IMR-90 (cell line): ENCODE measurements around the gene ANO9. TPM values are rescaled to one million over a fixed set of nuclear protein-coding genes. Genes with fewer than 3 reads are reported as not detected.
A peak's percentile ranks its signal among the peaks of the same experiment; 100 is the strongest.

Experiments used
- ATAC-seq: fragments of 200-7000 bp; cut with Tn5 transposase; 2 replicates; pipeline ENCODE4 v1.9.1; 2020; ENCODE audit warnings: low read depth, mild to moderate bottlenecking, moderate library complexity
- BruUV-seq: library from RNA; stranded (reverse); fragments of 400-500 nt; replicated peaks from 2 replicates; lab custom pipeline; 2021; lab: Mats Ljungman, UMichigan
- CTCF ChIA-PET: fragments of 300-600 bp; formaldehyde crosslinking; extraction: SDS; loops from one replicate; lab custom pipeline; 2021; ENCODE audit warnings: antibody characterized with exemption; lab: Yijun Ruan, JAX
- POLR2A ChIA-PET: fragments of 300-600 bp; sonication (Branson Sonifier 250); formaldehyde crosslinking; loops from one replicate; lab custom pipeline; 2022; ENCODE audit warnings: antibody characterized with exemption; ENCODE audit not compliant: unreplicated experiment; lab: Charles Lee
- DNase-seq: peaks from one replicate; pipeline ENCODE4 v3.0.0; 2013
- H2AFZ ChIP-seq: replicated peaks from 2 replicates; pipeline ENCODE3; 2013; ENCODE audit warnings: low read length, mild to moderate bottlenecking; ENCODE audit not compliant: poor library complexity
- H2AK5ac ChIP-seq: 2 replicates; pipeline ENCODE4 v1.6.1; 2013; ENCODE audit warnings: low read depth, low read length, inconsistent platforms
- H2AK9ac ChIP-seq: replicated peaks from 2 replicates; pipeline ENCODE3; 2013; ENCODE audit warnings: mild to moderate bottlenecking, low read depth, low read length, moderate library complexity; ENCODE audit not compliant: poor library complexity
- H2BK120ac ChIP-seq: 2 replicates; pipeline ENCODE4 v1.6.1; 2013; ENCODE audit warnings: low read depth, low read length, inconsistent platforms
- H2BK15ac ChIP-seq: 3 replicates; pipeline ENCODE4 v1.6.1; 2013; ENCODE audit warnings: low read depth, low read length, inconsistent platforms
- H2BK20ac ChIP-seq: 2 replicates; pipeline ENCODE4 v1.6.1; 2013; ENCODE audit warnings: low read depth, mild to moderate bottlenecking, inconsistent platforms, low read length, moderate library complexity
- H2BK5ac ChIP-seq: 2 replicates; pipeline ENCODE4 v1.6.1; 2013; ENCODE audit warnings: mild to moderate bottlenecking, low read depth, low read length, inconsistent platforms; ENCODE audit not compliant: poor library complexity, severe bottlenecking
- H3K14ac ChIP-seq: replicated peaks from 2 replicates; pipeline ENCODE4 v1.6.1; 2013; ENCODE audit warnings: low read depth, low read length, inconsistent platforms
- H3K18ac ChIP-seq: 2 replicates; pipeline ENCODE4 v1.6.1; 2013; ENCODE audit warnings: low read depth, low read length, control low read depth
- H3K23ac ChIP-seq: 2 replicates; pipeline ENCODE4 v1.6.1; 2013; ENCODE audit warnings: low read depth, low read length, inconsistent platforms
- H3K27ac ChIP-seq: 2 replicates; pipeline ENCODE4 v1.5.1; 2013; ENCODE audit warnings: mild to moderate bottlenecking, control low read depth, low read length; ENCODE audit not compliant: insufficient read depth
- H3K27me3 ChIP-seq: 2 replicates; pipeline ENCODE4 v1.6.1; 2013; ENCODE audit warnings: low read length; ENCODE audit not compliant: control insufficient read depth, insufficient read depth
- H3K36me3 ChIP-seq: 2 replicates; pipeline ENCODE4 v1.6.1; 2013; ENCODE audit warnings: low read length, mixed read lengths; ENCODE audit not compliant: control insufficient read depth, insufficient read depth
- H3K4ac ChIP-seq: 2 replicates; pipeline ENCODE4 v1.6.1; 2013; ENCODE audit warnings: low read depth, low read length, inconsistent platforms
- H3K4me1 ChIP-seq: 2 replicates; pipeline ENCODE4 v1.6.1; 2013; ENCODE audit warnings: low read length, mixed read lengths; ENCODE audit not compliant: control insufficient read depth, insufficient read depth
- H3K4me2 ChIP-seq: 2 replicates; pipeline ENCODE4 v1.6.1; 2013; ENCODE audit warnings: low read depth, mild to moderate bottlenecking, control low read depth, low read length, moderate library complexity
- H3K4me3 ChIP-seq: 2 replicates; pipeline ENCODE4 v1.5.1; 2013; ENCODE audit warnings: low read depth, mild to moderate bottlenecking, control low read depth, low read length, moderate library complexity; ENCODE audit not compliant: insufficient read depth
- H3K56ac ChIP-seq: 2 replicates; pipeline ENCODE4 v1.6.1; 2013; ENCODE audit warnings: low read length, inconsistent platforms; ENCODE audit not compliant: insufficient read depth; ENCODE audit errors: extremely low read depth
- H3K79me1 ChIP-seq, 2 experiments: 2 replicates each; pipeline ENCODE4 v1.6.1; 2013; ENCODE audit warnings: low read length in 2 of 2, inconsistent platforms in 1 of 2, low read depth in 1 of 2
- H3K9ac ChIP-seq: 2 replicates; pipeline ENCODE4 v1.6.1; 2013; ENCODE audit warnings: low read depth, low read length, control low read depth
- H3K9me1 ChIP-seq: 2 replicates; pipeline ENCODE4 v1.6.1; 2013; ENCODE audit warnings: low read length, inconsistent platforms; ENCODE audit not compliant: insufficient read depth
- H3K9me3 ChIP-seq: 2 replicates; pipeline ENCODE4 v1.6.1; 2013; ENCODE audit warnings: low read length; ENCODE audit not compliant: control insufficient read depth, insufficient read depth
- H4K20me1 ChIP-seq: 2 replicates; pipeline ENCODE4 v1.6.1; 2013; ENCODE audit warnings: low read length, inconsistent platforms; ENCODE audit not compliant: insufficient read depth
- H4K5ac ChIP-seq: 2 replicates; pipeline ENCODE4 v1.6.1; 2013; ENCODE audit warnings: mild to moderate bottlenecking, low read depth, low read length, control low read depth
- H4K8ac ChIP-seq, 2 experiments: 2 replicates each; pipeline ENCODE4 v1.6.1; 2013; ENCODE audit warnings: low read depth in 2 of 2, low read length in 2 of 2, control low read depth in 1 of 2, inconsistent platforms in 1 of 2
- H4K91ac ChIP-seq: 2 replicates; pipeline ENCODE4 v1.6.1; 2013; ENCODE audit warnings: low read depth, low read length, inconsistent platforms; ENCODE audit not compliant: insufficient read depth
- MAFK ChIP-seq: IDR thresholded peaks from 2 replicates; pipeline ENCODE4 v1.6.1; 2012; ENCODE audit warnings: low read depth, low read length, improper control_type of control experiment
- WGBS, 2 experiments: methylation state at CpG; one replicate each; pipeline versions ENCODE4 v1.1.5 to v1.1.7; 2013; ENCODE audit warnings: missing lambda C conversion rate in 2 of 2; ENCODE audit not compliant: insufficient read length in 1 of 2; ENCODE audit errors: extremely low coverage in 2 of 2; 5-methylcytosine and 5-hydroxymethylcytosine counted together
- dilution Hi-C: fragments of 300-500 bp; cut with HindIII; formaldehyde crosslinking; loops from one replicate; pipeline ENCODE4 v1.14.3; 2018; ENCODE audit warnings: low sequenced_read_pairs; ENCODE audit not compliant: unreplicated experiment
- in situ Hi-C: fragments of 300-500 bp; cut with MboI; formaldehyde crosslinking; loops from 3 replicates; pipeline ENCODE4 v1.14.3; 2019; ENCODE audit warnings: low sequenced_read_pairs, inconsistent platforms, mixed read lengths
- intact Hi-C: fragments of 100-400 bp; cut with micrococcal nuclease; formaldehyde crosslinking; loops from 2 replicates; pipeline ENCODE4 v1.10.0; 2022
- polyA plus RNA-seq, 3 experiments: library from polyadenylated mRNA; depleted of rRNA; stranded (reverse); fragments of >200 nt; gene quantifications; 2 replicates each; pipeline ENCODE4 v1.2.3, GENCODE V29; 2012; ENCODE audit warnings: low replicate concordance in 1 of 3
- total RNA-seq: library from RNA; depleted of rRNA; stranded (reverse); fragments of >200 nt; gene quantifications from 2 replicates; pipeline ENCODE4 v1.2.3, GENCODE V29; 2012
- TF ChIP-seq, protein P1 (sequence below): conservative IDR thresholded peaks from 2 replicates; pipeline ENCODE4 v1.5.1; 2012; ENCODE audit warnings: mild to moderate bottlenecking, low read depth, low read length, improper control_type of control experiment

The ANO9 gene
- total and polyA plus RNA-seq, 2 of the 4 experiments (the other 2 are of a cell fraction), result not detected

DNA sequence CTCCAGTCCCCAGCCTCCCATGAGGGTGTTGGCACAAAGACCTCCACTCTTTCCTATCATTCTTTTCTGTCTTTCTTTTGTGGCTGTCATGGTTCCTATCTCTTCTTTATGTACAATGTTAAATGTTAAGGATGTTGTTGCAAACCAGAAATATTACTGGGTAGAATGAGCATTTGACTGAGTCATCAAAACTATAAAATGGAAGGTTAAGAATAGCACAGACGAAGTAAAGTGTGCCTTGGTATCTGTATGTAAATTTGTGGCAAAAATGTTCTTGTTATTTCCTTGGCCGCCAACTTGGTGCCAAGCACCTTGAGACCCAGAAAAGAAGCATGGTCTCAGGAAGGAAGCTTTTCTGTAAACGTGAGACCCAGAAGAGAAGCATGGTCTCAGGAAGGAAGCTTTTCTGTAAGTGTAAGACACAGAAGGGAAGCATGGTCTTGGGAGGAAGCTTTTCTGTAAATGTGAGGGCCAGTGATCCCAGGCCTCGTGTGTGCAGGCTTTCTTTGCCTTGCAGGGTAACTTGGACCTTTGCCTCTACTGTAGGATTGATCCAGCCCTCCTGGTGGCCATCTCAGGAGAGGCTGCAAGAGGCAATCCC is 54.5 kb downstream of the ANO9 start:
- H3K4me3 ChIP-seq, result no peak overlapping the region
- no peak overlapping the region for H2AFZ ChIP-seq
- 74% methylated on average over 3 of the region's 4 CpGs; no CpG with 5 or more reads in 1 of the 2 experiments for WGBS, 2 experiments
- no peak overlapping the region for H3K9ac ChIP-seq
- no TSS peak for BruUV-seq
- no peak overlapping the region for H2BK5ac ChIP-seq
- intact Hi-C loops, result no loop called here
- TF ChIP-seq, protein P1, sequence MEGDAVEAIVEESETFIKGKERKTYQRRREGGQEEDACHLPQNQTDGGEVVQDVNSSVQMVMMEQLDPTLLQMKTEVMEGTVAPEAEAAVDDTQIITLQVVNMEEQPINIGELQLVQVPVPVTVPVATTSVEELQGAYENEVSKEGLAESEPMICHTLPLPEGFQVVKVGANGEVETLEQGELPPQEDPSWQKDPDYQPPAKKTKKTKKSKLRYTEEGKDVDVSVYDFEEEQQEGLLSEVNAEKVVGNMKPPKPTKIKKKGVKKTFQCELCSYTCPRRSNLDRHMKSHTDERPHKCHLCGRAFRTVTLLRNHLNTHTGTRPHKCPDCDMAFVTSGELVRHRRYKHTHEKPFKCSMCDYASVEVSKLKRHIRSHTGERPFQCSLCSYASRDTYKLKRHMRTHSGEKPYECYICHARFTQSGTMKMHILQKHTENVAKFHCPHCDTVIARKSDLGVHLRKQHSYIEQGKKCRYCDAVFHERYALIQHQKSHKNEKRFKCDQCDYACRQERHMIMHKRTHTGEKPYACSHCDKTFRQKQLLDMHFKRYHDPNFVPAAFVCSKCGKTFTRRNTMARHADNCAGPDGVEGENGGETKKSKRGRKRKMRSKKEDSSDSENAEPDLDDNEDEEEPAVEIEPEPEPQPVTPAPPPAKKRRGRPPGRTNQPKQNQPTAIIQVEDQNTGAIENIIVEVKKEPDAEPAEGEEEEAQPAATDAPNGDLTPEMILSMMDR, result no peak
- TF ChIP-seq MAFK, result peak; percentile 73
- no peak overlapping the region for H2BK20ac ChIP-seq
- no peak overlapping the region for H2BK15ac ChIP-seq
- no peak overlapping the region for H4K5ac ChIP-seq
- CTCF ChIA-PET, result interaction anchor here (1.3 kb wide), 1 partner anchor 53 kb away, joined by 3 read pairs; no protein-coding TSS in a partner anchor
- H3K23ac ChIP-seq, result no peak overlapping the region
- H3K4me2 ChIP-seq, result no peak overlapping the region
- in situ Hi-C loops, result no loop called here
- H3K36me3 ChIP-seq, result no peaks in the 10 kb centered on the region
- no peaks in the 10 kb centered on the region for H3K9me1 ChIP-seq
- H3K79me1 ChIP-seq, result no peaks in the 10 kb centered on the region
- H3K27me3 ChIP-seq, result peaks cover 8% of the 10 kb centered on the region; the same call in 1 of the 2 replicates
- POLR2A ChIA-PET, result no interaction called here
- H2BK120ac ChIP-seq, result no peak overlapping the region
- dilution Hi-C loops, result no loop called here
- DNase-seq (no peak), ATAC-seq (no peak; the same call in 1 of the 2 replicates)
- H3K27ac ChIP-seq, result no peak overlapping the region
- H3K4ac ChIP-seq, result no peak overlapping the region
- no peak overlapping the region for H4K91ac ChIP-seq
- peaks cover 6% of the 10 kb centered on the region; the same call in 1 of the 2 replicates for H3K9me3 ChIP-seq
- no peaks in the 10 kb centered on the region for H4K20me1 ChIP-seq
- no peak overlapping the region for H3K18ac ChIP-seq
- H3K4me1 ChIP-seq, result no peaks in the 10 kb centered on the region
- H2AK9ac ChIP-seq, result no peak overlapping the region
- H2AK5ac ChIP-seq, result no peak overlapping the region
- no peak overlapping the region for H3K56ac ChIP-seq
- no peak overlapping the region for H4K8ac ChIP-seq
- H3K14ac ChIP-seq, result no peak overlapping the region
